ENCODE results near the gene CRYBG1. TPM values are rescaled to one million over a fixed set of nuclear protein-coding genes. Genes with fewer than 3 reads are reported as not detected.

CRYBG1 gene
- total and polyA plus RNA-seq, 10 of the 15 experiments (the other 5 are each of a cell fraction or from before 2014, with no cell fraction given) = 6.5 to 57.0 (median 25.2) TPM

DNA sequence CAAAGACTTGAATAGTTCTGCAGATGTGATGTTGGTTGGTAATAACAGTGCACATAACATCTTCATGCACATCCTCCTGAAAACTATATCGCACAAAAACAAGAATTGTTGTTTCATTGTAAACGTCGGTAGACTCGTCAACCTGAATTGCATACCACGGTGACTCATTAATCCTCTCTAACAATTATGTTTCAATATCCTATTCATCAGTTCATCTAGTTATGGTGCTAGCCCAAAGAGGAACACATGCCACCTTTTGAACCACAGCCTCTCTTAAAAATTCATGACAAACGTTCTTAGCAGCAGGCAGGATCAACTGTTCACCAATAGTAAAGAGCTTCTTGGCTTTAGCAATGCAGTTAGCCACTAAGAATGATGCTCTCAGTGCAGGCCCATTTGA, 25.0 kb downstream of the CRYBG1 start (continued):
- TF ChIP-seq E2F8 (IDR thresholded peaks at IDR 0.05; ENCODE audit: low read depth, partially characterized antibody) (no peak), TBL1XR1 (IDR thresholded peaks at IDR 0.05; ENCODE audit: low read depth, low read length) (no peak)

- no peak for ATAC-seq
- SMC1A ChIA-PET (ENCODE audit: uncharacterized antibody, unreplicated experiment) = interaction anchor here (0.9 to 1.7 kb wide), 2 partner anchors 10 to 40 kb away, joined by 3 to 5 read pairs; no protein-coding TSS in a partner anchor
- no TSS peak for BruUV-seq (replicated peaks)
- CTCF ChIA-PET = no interaction called here
- H4K20me1 ChIP-seq (ENCODE audit: control insufficient read depth, insufficient read depth) = no peaks in the 10 kb centered on the region
- H3K9me3 ChIP-seq (replicated peaks; ENCODE audit: control insufficient read depth, insufficient read depth, low read length) = no peaks in the 10 kb centered on the region
- no peak for DNase-seq (ENCODE audit: low read depth, low spot score)
- POLR2A ChIA-PET = no interaction called here
- intact Hi-C loops (cut with micrococcal nuclease; ENCODE audit: unreplicated experiment) (no loop called here), in situ Hi-C loops (cut with MboI) (no loop called here)
- no peak overlapping the region for H3K4me2 ChIP-seq (ENCODE audit: control insufficient read depth, insufficient read depth)
- TF ChIP-seq BCL11A (IDR thresholded peaks at IDR 0.05; ENCODE audit: low read depth, low read length) (no peak), EED (IDR thresholded peaks at IDR 0.05; ENCODE audit: low read depth) (no peak), NR2F1 (conservative IDR thresholded peaks at IDR 0.05) (no peak), IKZF2 (IDR thresholded peaks at IDR 0.05) (no peak), WRNIP1 (IDR thresholded peaks at IDR 0.05; ENCODE audit: borderline replicate concordance, low read depth, low read length) (no peak), BRCA1 (IDR thresholded peaks at IDR 0.05; ENCODE audit: low read depth, low read length) (no peak), YBX1 (IDR thresholded peaks at IDR 0.05) (no peak), ASH2L (IDR thresholded peaks at IDR 0.05; ENCODE audit: borderline replicate concordance, low read depth) (no peak), TAF1 (IDR thresholded peaks at IDR 0.05; ENCODE audit: borderline replicate concordance, low read depth, low read length) (no peak), KLF5 (IDR thresholded peaks at IDR 0.05; ENCODE audit: partially characterized antibody) (no peak)
- TF ChIP-seq, protein P1, sequence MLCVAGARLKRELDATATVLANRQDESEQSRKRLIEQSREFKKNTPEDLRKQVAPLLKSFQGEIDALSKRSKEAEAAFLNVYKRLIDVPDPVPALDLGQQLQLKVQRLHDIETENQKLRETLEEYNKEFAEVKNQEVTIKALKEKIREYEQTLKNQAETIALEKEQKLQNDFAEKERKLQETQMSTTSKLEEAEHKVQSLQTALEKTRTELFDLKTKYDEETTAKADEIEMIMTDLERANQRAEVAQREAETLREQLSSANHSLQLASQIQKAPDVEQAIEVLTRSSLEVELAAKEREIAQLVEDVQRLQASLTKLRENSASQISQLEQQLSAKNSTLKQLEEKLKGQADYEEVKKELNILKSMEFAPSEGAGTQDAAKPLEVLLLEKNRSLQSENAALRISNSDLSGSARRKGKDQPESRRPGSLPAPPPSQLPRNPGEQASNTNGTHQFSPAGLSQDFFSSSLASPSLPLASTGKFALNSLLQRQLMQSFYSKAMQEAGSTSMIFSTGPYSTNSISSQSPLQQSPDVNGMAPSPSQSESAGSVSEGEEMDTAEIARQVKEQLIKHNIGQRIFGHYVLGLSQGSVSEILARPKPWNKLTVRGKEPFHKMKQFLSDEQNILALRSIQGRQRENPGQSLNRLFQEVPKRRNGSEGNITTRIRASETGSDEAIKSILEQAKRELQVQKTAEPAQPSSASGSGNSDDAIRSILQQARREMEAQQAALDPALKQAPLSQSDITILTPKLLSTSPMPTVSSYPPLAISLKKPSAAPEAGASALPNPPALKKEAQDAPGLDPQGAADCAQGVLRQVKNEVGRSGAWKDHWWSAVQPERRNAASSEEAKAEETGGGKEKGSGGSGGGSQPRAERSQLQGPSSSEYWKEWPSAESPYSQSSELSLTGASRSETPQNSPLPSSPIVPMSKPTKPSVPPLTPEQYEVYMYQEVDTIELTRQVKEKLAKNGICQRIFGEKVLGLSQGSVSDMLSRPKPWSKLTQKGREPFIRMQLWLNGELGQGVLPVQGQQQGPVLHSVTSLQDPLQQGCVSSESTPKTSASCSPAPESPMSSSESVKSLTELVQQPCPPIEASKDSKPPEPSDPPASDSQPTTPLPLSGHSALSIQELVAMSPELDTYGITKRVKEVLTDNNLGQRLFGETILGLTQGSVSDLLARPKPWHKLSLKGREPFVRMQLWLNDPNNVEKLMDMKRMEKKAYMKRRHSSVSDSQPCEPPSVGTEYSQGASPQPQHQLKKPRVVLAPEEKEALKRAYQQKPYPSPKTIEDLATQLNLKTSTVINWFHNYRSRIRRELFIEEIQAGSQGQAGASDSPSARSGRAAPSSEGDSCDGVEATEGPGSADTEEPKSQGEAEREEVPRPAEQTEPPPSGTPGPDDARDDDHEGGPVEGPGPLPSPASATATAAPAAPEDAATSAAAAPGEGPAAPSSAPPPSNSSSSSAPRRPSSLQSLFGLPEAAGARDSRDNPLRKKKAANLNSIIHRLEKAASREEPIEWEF (IDR thresholded peaks at IDR 0.05; ENCODE audit: insufficient replicate concordance, low read depth, low read length) = no peak
- no peaks in the 10 kb centered on the region for H3K36me3 ChIP-seq (ENCODE audit: control insufficient read depth in 2 of 2, insufficient read depth in 2 of 2, low read length in 1 of 2)
- no peak for FAIRE-seq
- no peak overlapping the region for H3K9ac ChIP-seq (ENCODE audit: control insufficient read depth, insufficient read depth, low read length)
- RAD21 ChIA-PET (ENCODE audit: unreplicated experiment) = no interaction called here
- no peak overlapping the region for H3K27ac ChIP-seq (ENCODE audit: control insufficient read depth, insufficient read depth)
- no peaks in the 10 kb centered on the region; a peak in 3 of 4 replicates for H3K27me3 ChIP-seq (replicated peaks in 1 of 2; ENCODE audit: control insufficient read depth in 2 of 2, insufficient read depth in 2 of 2, low read length in 1 of 2)
- no peaks in the 10 kb centered on the region for H3K4me1 ChIP-seq (ENCODE audit: control insufficient read depth, insufficient read depth, low read length)
- no peak overlapping the region for H2AFZ ChIP-seq (ENCODE audit: control insufficient read depth, low read depth, low read length)
- 2% methylated on average over 3 of the region's 3 CpGs for WGBS (ENCODE audit: insufficient coverage, insufficient replicate concordance, low lambda C conversion rate, missing lambda C conversion rate)
- no peaks in the 10 kb centered on the region for H3K79me2 ChIP-seq (ENCODE audit: control insufficient read depth, insufficient read depth, low read length)
- H3K4me3 ChIP-seq = no peak overlapping the region
Observed at GRCh38 chr6:106387875-106388274, 27.4 kb downstream of the CRYBG1 start.
